Trophoblast cell (in vitro differentiated cells and primary cell): ENCODE results near the gene ZBTB34.

Experiments used
- DNase-seq, 2 donors: peaks; one replicate each; pipeline ENCODE4 v3.0.0-alpha.2; 2016
- H2AFZ ChIP-seq: 2 replicates; pipeline ENCODE4 v1.6.1; 2013; ENCODE audit warnings: low read length, moderate library complexity, mild to moderate bottlenecking; ENCODE audit not compliant: insufficient read depth, poor library complexity
- H2AK5ac ChIP-seq: 2 replicates; pipeline ENCODE4 v1.6.1; 2013; ENCODE audit warnings: mild to moderate bottlenecking, low read length
- H2BK120ac ChIP-seq: 2 replicates; pipeline ENCODE4 v1.6.1; 2013; ENCODE audit warnings: low read length, mild to moderate bottlenecking, moderate library complexity; ENCODE audit not compliant: insufficient read depth, poor library complexity
- H2BK12ac ChIP-seq: 2 replicates; pipeline ENCODE4 v1.6.1; 2013; ENCODE audit warnings: mild to moderate bottlenecking, low read length, moderate library complexity
- H2BK5ac ChIP-seq: 2 replicates; pipeline ENCODE4 v1.6.1; 2013; ENCODE audit warnings: low read length, low read depth, moderate library complexity, mild to moderate bottlenecking; ENCODE audit not compliant: poor library complexity
- H3K14ac ChIP-seq: 2 replicates; pipeline ENCODE4 v1.6.1; 2013; ENCODE audit warnings: mild to moderate bottlenecking, low read length
- H3K18ac ChIP-seq: 2 replicates; pipeline ENCODE4 v1.6.1; 2013; ENCODE audit warnings: mild to moderate bottlenecking, low read length
- H3K23ac ChIP-seq: 2 replicates; pipeline ENCODE4 v1.6.1; 2013; ENCODE audit warnings: low read length
- H3K27ac ChIP-seq: 2 replicates; pipeline ENCODE4 v1.5.1; 2013; ENCODE audit warnings: low read depth, mild to moderate bottlenecking, inconsistent platforms, low read length, moderate library complexity
- H3K27me3 ChIP-seq: 2 replicates; pipeline ENCODE4 v1.6.1; 2013; ENCODE audit warnings: inconsistent platforms, mild to moderate bottlenecking, low read length, moderate library complexity; ENCODE audit not compliant: insufficient read depth
- H3K36me3 ChIP-seq, 2 experiments: 1 replicate in 1 of 2; 2 replicates in 1 of 2; pipeline ENCODE4 v1.6.1; 2013; ENCODE audit warnings: low read length in 2 of 2, mild to moderate bottlenecking in 2 of 2, moderate library complexity in 1 of 2; ENCODE audit not compliant: insufficient read depth in 2 of 2, control insufficient read depth in 1 of 2
- H3K4ac ChIP-seq: 2 replicates; pipeline ENCODE4 v1.6.1; 2013; ENCODE audit warnings: low read depth, mild to moderate bottlenecking, low read length, moderate library complexity
- H3K4me1 ChIP-seq, 2 experiments: 1 replicate in 1 of 2; 2 replicates in 1 of 2; pipeline ENCODE4 v1.6.1; 2013; ENCODE audit warnings: low read length in 2 of 2, mild to moderate bottlenecking in 2 of 2, moderate library complexity in 1 of 2; ENCODE audit not compliant: insufficient read depth in 2 of 2, control insufficient read depth in 1 of 2
- H3K4me2 ChIP-seq: 2 replicates; pipeline ENCODE4 v1.6.1; 2013; ENCODE audit warnings: inconsistent platforms, mild to moderate bottlenecking, low read length, moderate library complexity
- H3K4me3 ChIP-seq: 2 replicates; pipeline ENCODE4 v1.5.1; 2013; ENCODE audit warnings: mild to moderate bottlenecking, low read depth, low read length, inconsistent platforms
- H3K79me1 ChIP-seq: one replicate; pipeline ENCODE4 v1.6.1; 2013; ENCODE audit warnings: low read length
- H3K79me2 ChIP-seq: 2 replicates; pipeline ENCODE4 v1.6.1; 2013; ENCODE audit warnings: low read length, mild to moderate bottlenecking; ENCODE audit not compliant: control insufficient read depth, insufficient read depth, poor library complexity
- H3K9ac ChIP-seq: 2 replicates; pipeline ENCODE4 v1.6.1; 2013; ENCODE audit warnings: mild to moderate bottlenecking, low read length
- H3K9me3 ChIP-seq: 2 replicates; pipeline ENCODE4 v1.6.1; 2013; ENCODE audit warnings: low read depth, mild to moderate bottlenecking, control low read depth, inconsistent platforms, low read length; ENCODE audit not compliant: insufficient read depth
- H4K12ac ChIP-seq: 2 replicates; pipeline ENCODE4 v1.6.1; 2013; ENCODE audit warnings: low read depth, mild to moderate bottlenecking, low read length, moderate library complexity
- H4K8ac ChIP-seq: 2 replicates; pipeline ENCODE4 v1.6.1; 2013; ENCODE audit warnings: low read depth, mild to moderate bottlenecking, low read length, moderate library complexity
- H4K91ac ChIP-seq: one replicate; pipeline ENCODE4 v1.6.1; 2013; ENCODE audit warnings: low read depth, mild to moderate bottlenecking, low read length, moderate library complexity
- WGBS: extraction: QIAGEN DNeasy Blood & Tissue Kit; methylation state at CpG from one replicate; pipeline ENCODE4 v1.1.7; 2013; ENCODE audit warnings: missing lambda C conversion rate; ENCODE audit not compliant: insufficient read length, insufficient coverage; ENCODE audit errors: extremely low coverage; 5-methylcytosine and 5-hydroxymethylcytosine counted together

Gene ZBTB34

GRCh38 chr9:126860757-126861466, 473 bp downstream of the ZBTB34 start:
- peak overlapping the region; percentile 60 for H3K9ac ChIP-seq
- peak overlapping the region; percentile 87 for H4K91ac ChIP-seq
- H3K79me2 ChIP-seq = peaks cover 9% of the 10 kb centered on the region
- no peak overlapping the region for H3K23ac ChIP-seq
- peak overlapping the region; percentile 45 for H4K12ac ChIP-seq
- peak overlapping the region; percentile 66 for H2BK5ac ChIP-seq
- peak overlapping the region; percentile 82 for H3K27ac ChIP-seq
- H3K79me1 ChIP-seq = peaks cover 11% of the 10 kb centered on the region
- peak overlapping the region; percentile 63 for H3K4me2 ChIP-seq
- H3K36me3 ChIP-seq = peaks cover 3 to 10% of the 10 kb centered on the region in 2 experiments
- H2AFZ ChIP-seq = peak overlapping the region; percentile 88
- peaks cover 9 to 13% of the 10 kb centered on the region in 2 experiments for H3K4me1 ChIP-seq
- H3K4ac ChIP-seq = peak overlapping the region; percentile 43
- DNase-seq = peak; percentile 18 to 53
- peak overlapping the region; percentile 83 for H3K18ac ChIP-seq
- H3K14ac ChIP-seq = peak overlapping the region; percentile 92
- peak overlapping the region; percentile 72 for H2BK120ac ChIP-seq
- no peaks in the 10 kb centered on the region for H3K27me3 ChIP-seq
- peak overlapping the region; percentile 93 for H3K4me3 ChIP-seq
- H3K9me3 ChIP-seq = no peaks in the 10 kb centered on the region
- H4K8ac ChIP-seq = peak overlapping the region; percentile 72
- peak overlapping the region; percentile 45 for H2AK5ac ChIP-seq
- H2BK12ac ChIP-seq = no peak overlapping the region
- no CpG with 5 or more reads among the region's 71 CpGs for WGBS

GRCh38 chr9:126861707-126862103, 1.3 kb downstream of the ZBTB34 start:
- peaks cover 7 to 13% of the 10 kb centered on the region in 2 experiments for H3K36me3 ChIP-seq
- no peaks in the 10 kb centered on the region for H3K9me3 ChIP-seq
- no peak overlapping the region for H4K8ac ChIP-seq
- H2AK5ac ChIP-seq = no peak overlapping the region
- no peaks in the 10 kb centered on the region for H3K27me3 ChIP-seq
- no peak overlapping the region for H3K27ac ChIP-seq
- H4K12ac ChIP-seq = no peak overlapping the region
- no peak overlapping the region for H3K4me3 ChIP-seq
- peak overlapping the region; percentile 19 for H3K4ac ChIP-seq
- no peak overlapping the region for H3K18ac ChIP-seq
- H3K4me2 ChIP-seq = peak overlapping the region; percentile 63
- peaks cover 9 to 13% of the 10 kb centered on the region in 2 experiments for H3K4me1 ChIP-seq
- no peak overlapping the region for H2AFZ ChIP-seq
- H3K79me1 ChIP-seq = peaks cover 11% of the 10 kb centered on the region
- no peak overlapping the region for H2BK5ac ChIP-seq
- no peak overlapping the region for H3K9ac ChIP-seq
- no peak overlapping the region for H3K14ac ChIP-seq
- H4K91ac ChIP-seq = peak overlapping the region; percentile 19
- H3K23ac ChIP-seq = no peak overlapping the region
- WGBS = no CpG with 5 or more reads among the region's 3 CpGs
- peak in 1 of 2 donors; percentile 13 for DNase-seq
- no peak overlapping the region for H2BK120ac ChIP-seq
- peaks cover 11% of the 10 kb centered on the region for H3K79me2 ChIP-seq
- H2BK12ac ChIP-seq = no peak overlapping the region

DNA sequence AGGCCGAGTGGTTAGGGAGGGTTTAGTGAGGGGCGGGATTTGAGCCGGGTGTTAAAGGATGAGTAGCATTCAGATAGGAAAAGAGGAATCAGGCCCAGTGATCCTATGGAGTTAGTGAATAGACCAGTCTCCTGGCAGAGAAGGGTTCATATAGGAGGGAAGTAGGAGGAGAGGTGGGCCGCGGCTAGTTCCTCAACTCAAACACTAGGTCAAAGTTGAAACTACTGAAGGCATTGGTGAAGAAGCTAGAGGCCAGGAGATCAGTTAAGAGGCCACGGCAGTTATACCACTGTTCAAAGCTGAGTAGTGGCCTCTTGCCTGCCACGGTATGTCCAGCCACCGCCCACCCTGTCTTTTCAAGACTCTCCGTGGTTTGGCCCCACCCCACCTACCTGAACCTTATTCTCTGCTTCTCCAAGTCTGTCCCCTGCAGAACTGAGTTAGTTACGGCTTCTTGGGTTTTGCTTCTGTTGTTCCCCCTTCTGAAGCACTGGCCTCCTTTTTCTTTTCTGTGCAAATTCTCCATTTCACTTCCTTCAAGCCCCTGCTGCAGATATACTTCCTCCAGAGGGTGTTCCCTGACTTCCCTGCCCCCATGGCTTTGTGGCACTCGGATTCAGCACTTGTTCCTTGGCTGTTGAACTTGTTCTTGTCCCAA, 1.8 kb downstream of the ZBTB34 start:
- Histone ChIP-seq H3K36me3 (peaks cover 7 to 13% of the 10 kb centered on the region in 2 experiments), H2BK12ac (no peak overlapping the region)

GRCh38 chr9:126864771-126865170, 4.3 kb downstream of the ZBTB34 start:
- Histone ChIP-seq H3K23ac (no peak overlapping the region), H3K27ac (no peak overlapping the region), H3K9ac (no peak overlapping the region), H3K4me3 (no peak overlapping the region), H3K4me1 (peaks cover 9 to 13% of the 10 kb centered on the region in 2 experiments), H3K14ac (no peak overlapping the region), H2BK5ac (no peak overlapping the region), H4K91ac (no peak overlapping the region), H3K27me3 (no peaks in the 10 kb centered on the region), H3K79me1 (peaks cover 11% of the 10 kb centered on the region), H2BK120ac (no peak overlapping the region), H3K4me2 (no peak overlapping the region), H3K9me3 (no peaks in the 10 kb centered on the region), H4K8ac (no peak overlapping the region), H2AFZ (no peak overlapping the region), H3K4ac (peak overlapping the region; percentile 58), H4K12ac (no peak overlapping the region), H3K36me3 (peaks cover 14 to 23% of the 10 kb centered on the region in 2 experiments), H3K18ac (no peak overlapping the region), H3K79me2 (peaks cover 13% of the 10 kb centered on the region), H2BK12ac (no peak overlapping the region), H2AK5ac (no peak overlapping the region)
- no peak for DNase-seq
- no CpG with 5 or more reads among the region's 2 CpGs for WGBS

More for the DNA sequence above, 1.8 kb downstream of the ZBTB34 start:
- Histone ChIP-seq H2AFZ (no peak overlapping the region), H3K18ac (no peak overlapping the region), H3K79me1 (peaks cover 11% of the 10 kb centered on the region), H3K4me1 (peaks cover 9 to 13% of the 10 kb centered on the region in 2 experiments), H3K4me2 (peak overlapping the region; percentile 63), H4K12ac (no peak overlapping the region), H3K79me2 (peaks cover 11% of the 10 kb centered on the region), H2BK120ac (no peak overlapping the region), H2AK5ac (no peak overlapping the region), H3K9ac (no peak overlapping the region), H2BK5ac (no peak overlapping the region), H3K4ac (peak overlapping the region; percentile 73), H3K23ac (no peak overlapping the region), H4K8ac (no peak overlapping the region), H3K14ac (no peak overlapping the region), H3K9me3 (no peaks in the 10 kb centered on the region), H3K27me3 (no peaks in the 10 kb centered on the region), H4K91ac (peak overlapping the region; percentile 19), H3K27ac (no peak overlapping the region), H3K4me3 (no peak overlapping the region)
- peak in 1 of 2 donors; percentile 17 for DNase-seq
- WGBS = no CpG with 5 or more reads among the region's 11 CpGs
